Vagina (tissue), 2 donors: ENCODE measurements around the gene ECE2.

Experiments used
- POLR2A ChIP-seq, 2 donors: fragments of 450-650 bp; IDR thresholded peaks; one replicate each; pipeline ENCODE4 v1.6.1; 2017; ENCODE audit warnings: antibody characterized with exemption in 2 of 2, mild to moderate bottlenecking in 2 of 2, moderate library complexity in 2 of 2
- POLR2AphosphoS5 ChIP-seq, 2 donors: sonication (generic); formaldehyde crosslinking; IDR thresholded peaks; one replicate each; pipeline ENCODE4 v1.9.0; 2017; ENCODE audit warnings: antibody characterized with exemption in 2 of 2, mild to moderate bottlenecking in 2 of 2, low read depth in 1 of 2; ENCODE audit not compliant: insufficient read depth in 1 of 2
- TF ChIP-seq, protein P1 (sequence below), 3 experiments: fragments of 450-650 bp in 2 of 3; fragments of 200-600 bp in 1 of 3; sonication (generic) in 1 of 3; IDR thresholded peaks; one replicate each; pipeline ENCODE4 v1.5.1; 2017 to 2019; ENCODE audit warnings: antibody characterized with exemption in 3 of 3, mild to moderate bottlenecking in 2 of 3, moderate library complexity in 2 of 3

DNA sequence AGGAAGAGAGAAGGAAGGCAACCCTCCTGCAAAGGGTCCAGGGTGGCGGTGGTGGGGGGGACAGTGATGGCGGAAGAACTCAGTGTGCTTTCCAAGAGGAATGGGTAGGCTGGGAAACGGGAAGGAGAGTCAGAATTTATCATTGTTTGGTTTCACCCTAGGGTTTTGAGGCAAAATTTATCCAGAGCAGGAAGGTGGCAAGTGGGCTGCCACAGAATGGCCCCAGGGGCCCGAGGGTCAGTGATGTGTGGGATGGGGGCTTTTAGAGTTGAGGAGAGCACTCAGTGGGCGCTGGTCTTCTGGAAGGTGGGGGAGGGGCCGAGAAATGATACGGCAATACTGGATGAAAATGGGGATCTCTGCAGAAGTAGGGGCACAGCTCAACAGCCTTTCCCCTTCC lies 62.2 kb downstream of the ECE2 start:
- TF ChIP-seq POLR2A (IDR thresholded peaks at IDR 0.05) = no peak
- TF ChIP-seq, protein P1, sequence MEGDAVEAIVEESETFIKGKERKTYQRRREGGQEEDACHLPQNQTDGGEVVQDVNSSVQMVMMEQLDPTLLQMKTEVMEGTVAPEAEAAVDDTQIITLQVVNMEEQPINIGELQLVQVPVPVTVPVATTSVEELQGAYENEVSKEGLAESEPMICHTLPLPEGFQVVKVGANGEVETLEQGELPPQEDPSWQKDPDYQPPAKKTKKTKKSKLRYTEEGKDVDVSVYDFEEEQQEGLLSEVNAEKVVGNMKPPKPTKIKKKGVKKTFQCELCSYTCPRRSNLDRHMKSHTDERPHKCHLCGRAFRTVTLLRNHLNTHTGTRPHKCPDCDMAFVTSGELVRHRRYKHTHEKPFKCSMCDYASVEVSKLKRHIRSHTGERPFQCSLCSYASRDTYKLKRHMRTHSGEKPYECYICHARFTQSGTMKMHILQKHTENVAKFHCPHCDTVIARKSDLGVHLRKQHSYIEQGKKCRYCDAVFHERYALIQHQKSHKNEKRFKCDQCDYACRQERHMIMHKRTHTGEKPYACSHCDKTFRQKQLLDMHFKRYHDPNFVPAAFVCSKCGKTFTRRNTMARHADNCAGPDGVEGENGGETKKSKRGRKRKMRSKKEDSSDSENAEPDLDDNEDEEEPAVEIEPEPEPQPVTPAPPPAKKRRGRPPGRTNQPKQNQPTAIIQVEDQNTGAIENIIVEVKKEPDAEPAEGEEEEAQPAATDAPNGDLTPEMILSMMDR (IDR thresholded peaks at IDR 0.05) = no peak
- no peak for TF ChIP-seq POLR2AphosphoS5 (IDR thresholded peaks at IDR 0.05; ENCODE audit: insufficient read depth in 1 of 2, low read depth in 1 of 2)
